GM12878 (cell line): ENCODE measurements around the gene STAT3. TPM values are rescaled to one million over a fixed set of nuclear protein-coding genes. Genes with fewer than 3 reads are reported as not detected.

ENCODE experiments used
- ATF2 ChIP-seq: IDR thresholded peaks from 2 replicates; pipeline ENCODE4 v1.6.1; 2012; ENCODE audit warnings: low read length, inconsistent platforms
- BCL3 ChIP-seq: IDR thresholded peaks from 2 replicates; pipeline ENCODE4 v1.6.1; 2011; ENCODE audit warnings: borderline replicate concordance, low read depth, mild to moderate bottlenecking, moderate library complexity, low read length; ENCODE audit not compliant: insufficient read depth, poor library complexity, severe bottlenecking
- CEBPB ChIP-seq, 2 experiments: fragments of 150-350 bp in 1 of 2; IDR thresholded peaks; 2 replicates each; pipeline ENCODE4 v1.6.1; 2012 to 2014; ENCODE audit warnings: low read depth in 2 of 2, low read length in 2 of 2, borderline replicate concordance in 1 of 2, inconsistent platforms in 1 of 2
- CHD2 ChIP-seq: IDR thresholded peaks from 2 replicates; pipeline ENCODE4 v1.6.1; 2011; ENCODE audit warnings: low read depth, low read length, improper control_type of control experiment, borderline replicate concordance
- GATAD2B ChIP-seq: fragments of 450-650 bp; conservative IDR thresholded peaks from 2 replicates; pipeline ENCODE4 v1.6.1; 2017; ENCODE audit warnings: low read depth, mild to moderate bottlenecking, moderate library complexity
- HCFC1 ChIP-seq: fragments of 150-350 bp; IDR thresholded peaks from 2 replicates; pipeline ENCODE4 v1.6.1; 2014; ENCODE audit warnings: low read length
- JUNB ChIP-seq: IDR thresholded peaks from 2 replicates; pipeline ENCODE4 v1.6.1; 2016; ENCODE audit warnings: antibody characterized with exemption, mild to moderate bottlenecking
- KDM1A ChIP-seq: fragments of 200-600 bp; sonication (generic); IDR thresholded peaks from 2 replicates; pipeline ENCODE4 v1.6.1; 2016; ENCODE audit warnings: borderline replicate concordance
- MTA2 ChIP-seq: fragments of 450-650 bp; IDR thresholded peaks from 2 replicates; pipeline ENCODE4 v1.6.1; 2016; ENCODE audit warnings: low read depth, mild to moderate bottlenecking, moderate library complexity
- NFYA ChIP-seq: IDR thresholded peaks from 2 replicates; pipeline ENCODE4 v1.6.1; 2011; ENCODE audit warnings: low read depth, mild to moderate bottlenecking, low read length, improper control_type of control experiment, borderline replicate concordance
- NKRF ChIP-seq: fragments of 450-650 bp; conservative IDR thresholded peaks from 2 replicates; pipeline ENCODE4 v1.6.1; 2017; ENCODE audit warnings: mild to moderate bottlenecking, moderate library complexity
- PML ChIP-seq: IDR thresholded peaks from 2 replicates; pipeline ENCODE4 v1.6.1; 2012; ENCODE audit warnings: low read length, inconsistent platforms
- POU2F2 ChIP-seq: IDR thresholded peaks from 3 replicates; pipeline ENCODE4 v1.6.1; 2011; ENCODE audit warnings: low read depth, mild to moderate bottlenecking, low read length, borderline replicate concordance
- RELA ChIP-seq: fragments of 450-650 bp; IDR thresholded peaks from 2 replicates; pipeline ENCODE4 v1.8.0; 2014; ENCODE audit warnings: borderline replicate concordance; ENCODE audit not compliant: partially characterized antibody
- RELB ChIP-seq: fragments of 450-650 bp; IDR thresholded peaks from 2 replicates; pipeline ENCODE4 v1.6.1; 2017; ENCODE audit warnings: low read depth, mild to moderate bottlenecking, moderate library complexity
- RUNX3 ChIP-seq: IDR thresholded peaks from 2 replicates; pipeline ENCODE4 v1.6.1; 2012; ENCODE audit warnings: low read length, inconsistent platforms
- SUPT20H ChIP-seq: IDR thresholded peaks from 2 replicates; pipeline ENCODE4 v1.6.1; 2011; ENCODE audit warnings: low read depth, mild to moderate bottlenecking, low read length, moderate library complexity, borderline replicate concordance; ENCODE audit not compliant: control insufficient read depth
- TARDBP ChIP-seq: IDR thresholded peaks from 2 replicates; pipeline ENCODE4 v1.6.1; 2016; ENCODE audit warnings: borderline replicate concordance
- ZBTB4 ChIP-seq: fragments of 450-650 bp; formaldehyde crosslinking; IDR thresholded peaks from 2 replicates; pipeline ENCODE4 v1.4.0; 2022; ENCODE audit warnings: mild to moderate bottlenecking, moderate library complexity
- ZNF207 ChIP-seq: fragments of 450-650 bp; IDR thresholded peaks from 2 replicates; pipeline ENCODE4 v1.6.1; 2014; ENCODE audit warnings: antibody characterized with exemption, mild to moderate bottlenecking, borderline replicate concordance
- polyA plus RNA-seq, 11 experiments: library from polyadenylated mRNA; depleted of rRNA in 4 of 11; unstranded in 6 of 11; stranded (reverse) in 5 of 11; fragments of >200 nt; fragmentation: Nextera tagmentation in 4 of 11; fragmentation: Illumina TruSeq in 1 of 11; extraction: Ambion mirVana in 4 of 11; extraction: Trizol in 1 of 11; gene quantifications; 1 replicate in 1 of 11; 2 replicates in 10 of 11; pipeline versions ENCODE4 v1.2.1 to v1.2.3, GENCODE V29; 2011 to 2016; ENCODE audit warnings: inconsistent platforms in 2 of 11, missing spikeins in 2 of 11, low read depth in 1 of 11
- total RNA-seq, 4 experiments: library from RNA; depleted of rRNA in 3 of 4; stranded (reverse); fragments of >200 nt in 3 of 4; fragmentation: Illumina TruSeq in 1 of 4; extraction: Trizol in 1 of 4; gene quantifications; 2 replicates each; pipeline versions ENCODE4 v1.2.1 to v1.2.3, GENCODE V29; 2013 to 2021

STAT3 gene
- total and polyA plus RNA-seq, 10 of the 15 experiments (the other 5 are each of a cell fraction or from before 2014, with no cell fraction given): 18.4 to 96.4 (median 60.9) TPM

- TF ChIP-seq BCL3 (peak; percentile 67), KDM1A (no peak), HCFC1 (no peak), CEBPB (IDR thresholded peaks at IDR 0.05; ENCODE audit: borderline replicate concordance in 1 of 2, low read depth in 2 of 2, low read length in 2 of 2) (peak in 1 of 2 experiments; percentile 78; a peak in 1 of 4 replicates), NKRF (no peak), ATF2 (peak; percentile 88), RELB (peak; percentile 86), ZNF207 (no peak), RUNX3 (peak; percentile 100), SUPT20H (no peak), NFYA (no peak), MTA2 (peak; percentile 82), GATAD2B (no peak; the same call in 1 of the 2 replicates), RELA (no peak), POU2F2 (peak; percentile 31; the same call in 1 of the 3 replicates), CHD2 (peak; percentile 52; the same call in 1 of the 2 replicates), ZBTB4 (no peak), PML (0 out of 2 replicates have a peak, but pooled peaks have one; percentile 29), JUNB (peak; percentile 82), TARDBP (no peak)
- TF ChIP-seq, all 136 proteins: peak for 54
Measured at GRCh38 chr17:42337442-42337841, 50.8 kb downstream of the STAT3 start (continued).
